ENCODE results near the gene KRTAP5-11.

GRCh38 chr11:71574418-71574817 is 8.3 kb downstream of the KRTAP5-11 start:
- TF ChIP-seq EZH2 (IDR thresholded peaks at IDR 0.05; ENCODE audit: insufficient read depth, poor library complexity, severe bottlenecking) (no peak), EZH2phosphoT487 (IDR thresholded peaks at IDR 0.05; ENCODE audit: insufficient read depth, low read depth) (no peak)

All from GM23248 (cell line).